Stimulated activated naive CD8-positive, alpha-beta T cell treated with anti-CD3 and anti-CD28 coated beads, Interleukin-15, amount 100 ng/mL, for 72 hours (primary cell): ENCODE results near the gene CBLL1.

Source experiments
- ATAC-seq: fragments of 150-1000 bp; cut with Tn5 transposase; 2 replicates; pipeline ENCODE4 v1.10.0; 2021; ENCODE audit warnings: mild to moderate bottlenecking, moderate library complexity
- DNase-seq, 2 donors: peaks; one replicate each; pipeline ENCODE4 v3.0.0; 2021 to 2022
- H3K27ac Mint-ChIP-seq, 2 donors: one replicate each; pipeline ENCODE4 v1.8.0; 2022; ENCODE audit warnings: mild to moderate bottlenecking in 2 of 2, mixed read lengths in 2 of 2, moderate library complexity in 2 of 2
- H3K27me3 Mint-ChIP-seq: one replicate; pipeline ENCODE4 v1.8.0; 2022; ENCODE audit warnings: mixed read lengths
- H3K4me1 Mint-ChIP-seq: one replicate; pipeline ENCODE4 v1.8.0; 2022; ENCODE audit warnings: mild to moderate bottlenecking, mixed read lengths
- H3K4me3 Mint-ChIP-seq, 2 donors: one replicate each; pipeline ENCODE4 v1.8.0; 2022; ENCODE audit warnings: mild to moderate bottlenecking in 2 of 2, mixed read lengths in 2 of 2, moderate library complexity in 1 of 2
- H3K9me3 Mint-ChIP-seq, 2 donors: one replicate each; pipeline ENCODE4 v1.8.0; 2022; ENCODE audit warnings: mixed read lengths in 2 of 2

CBLL1 gene

GRCh38 chr7:107743567-107744344 lies at the start of gene CBLL1:
Gene CBLL1, plus strand, starts transcription at chr7:107744142. Its CDS starts 22 bp downstream, at chr7:107744164.
- Mint-ChIP-seq H3K4me1 (peaks cover 39% of the 10 kb centered on the region), H3K9me3 (no peaks in the 10 kb centered on the region), H3K4me3 (peak within 1 kb of the TSS; percentile 93 to 99), H3K27me3 (no peaks in the 10 kb centered on the region), H3K27ac (peak within 1 kb of the TSS; percentile 100)
- ATAC-seq (peak; percentile 95), DNase-seq (peak; percentile 97 to 98)

GRCh38 chr7:107694386-107694785 lies 49.6 kb upstream of the CBLL1 start:
- Mint-ChIP-seq H3K27ac (no peak overlapping the region), H3K4me1 (peaks cover 5% of the 10 kb centered on the region), H3K9me3 (no peaks in the 10 kb centered on the region), H3K27me3 (peaks cover 27% of the 10 kb centered on the region), H3K4me3 (no peak overlapping the region)
- DNase-seq: no peak
- no peak for ATAC-seq

- no peak for DNase-seq
- Mint-ChIP-seq H3K4me3 (no peak overlapping the region), H3K27me3 (peaks cover 27% of the 10 kb centered on the region), H3K9me3 (no peaks in the 10 kb centered on the region), H3K27ac (no peak overlapping the region), H3K4me1 (peaks cover 5% of the 10 kb centered on the region)
- ATAC-seq: peak; percentile 58
These were observed 47.5 kb upstream of the CBLL1 start for GRCh38 chr7:107696330-107696946.

- no peak overlapping the region for H3K4me3 Mint-ChIP-seq
- H3K27ac Mint-ChIP-seq: no peak overlapping the region
- H3K4me1 Mint-ChIP-seq: peaks cover 5% of the 10 kb centered on the region
- H3K9me3 Mint-ChIP-seq: no peaks in the 10 kb centered on the region
- ATAC-seq: no peak
- H3K27me3 Mint-ChIP-seq: peaks cover 20% of the 10 kb centered on the region
- DNase-seq: no peak
These were observed 46.5 kb upstream of the CBLL1 start for GRCh38 chr7:107697321-107698049.

- H3K27ac Mint-ChIP-seq: no peak overlapping the region
- ATAC-seq (no peak), DNase-seq (no peak)
- H3K4me1 Mint-ChIP-seq: peaks cover 5% of the 10 kb centered on the region
- H3K9me3 Mint-ChIP-seq: no peaks in the 10 kb centered on the region
- no peaks in the 10 kb centered on the region for H3K27me3 Mint-ChIP-seq
- no peak overlapping the region for H3K4me3 Mint-ChIP-seq
These were observed 43.4 kb upstream of the CBLL1 start for GRCh38 chr7:107700570-107700969.

- no peaks in the 10 kb centered on the region for H3K27me3 Mint-ChIP-seq
- no peak for DNase-seq
- peaks cover 5% of the 10 kb centered on the region for H3K4me1 Mint-ChIP-seq
- H3K9me3 Mint-ChIP-seq: no peaks in the 10 kb centered on the region
- ATAC-seq: no peak
- no peak overlapping the region for H3K4me3 Mint-ChIP-seq
- H3K27ac Mint-ChIP-seq: no peak overlapping the region
These were observed 42.8 kb upstream of the CBLL1 start for GRCh38 chr7:107701191-107701590.

GRCh38 chr7:107703219-107703618 lies 40.7 kb upstream of the CBLL1 start:
- no peaks in the 10 kb centered on the region for H3K4me1 Mint-ChIP-seq
- no peaks in the 10 kb centered on the region for H3K9me3 Mint-ChIP-seq
- no peak for ATAC-seq

GRCh38 chr7:107703872-107704271 lies 40.1 kb upstream of the CBLL1 start:
- Mint-ChIP-seq H3K27me3 (no peaks in the 10 kb centered on the region), H3K4me3 (no peak overlapping the region)
- no peak for DNase-seq

More at GRCh38 chr7:107703219-107703618, 40.7 kb upstream of the CBLL1 start:
- Mint-ChIP-seq H3K27ac (peak overlapping the region in 1 of 2 donors; percentile 1), H3K4me3 (no peak overlapping the region), H3K27me3 (no peaks in the 10 kb centered on the region)
- no peak for DNase-seq

GRCh38 chr7:107708956-107709355 lies 35.0 kb upstream of the CBLL1 start:
- DNase-seq (no peak), ATAC-seq (no peak)
- Mint-ChIP-seq H3K27ac (no peak overlapping the region), H3K9me3 (no peaks in the 10 kb centered on the region), H3K4me3 (no peak overlapping the region), H3K27me3 (no peaks in the 10 kb centered on the region), H3K4me1 (no peaks in the 10 kb centered on the region)

More at GRCh38 chr7:107703872-107704271, 40.1 kb upstream of the CBLL1 start:
- no peak for ATAC-seq
- H3K27ac Mint-ChIP-seq: no peak overlapping the region
- H3K9me3 Mint-ChIP-seq: no peaks in the 10 kb centered on the region
- no peaks in the 10 kb centered on the region for H3K4me1 Mint-ChIP-seq

- no peak for DNase-seq
- no peak overlapping the region for H3K27ac Mint-ChIP-seq
- no peak for ATAC-seq
- H3K9me3 Mint-ChIP-seq: no peaks in the 10 kb centered on the region
- no peak overlapping the region for H3K4me3 Mint-ChIP-seq
- no peaks in the 10 kb centered on the region for H3K4me1 Mint-ChIP-seq
- H3K27me3 Mint-ChIP-seq: no peaks in the 10 kb centered on the region
These were observed 32.6 kb upstream of the CBLL1 start for GRCh38 chr7:107711301-107711700.

GRCh38 chr7:107712025-107712424 lies 31.9 kb upstream of the CBLL1 start:
- Mint-ChIP-seq H3K4me1 (no peaks in the 10 kb centered on the region), H3K27ac (peak overlapping the region in 1 of 2 donors; percentile 7), H3K4me3 (no peak overlapping the region), H3K27me3 (no peaks in the 10 kb centered on the region), H3K9me3 (no peaks in the 10 kb centered on the region)
- ATAC-seq (no peak), DNase-seq (no peak)

GRCh38 chr7:107712896-107713295 lies 31.0 kb upstream of the CBLL1 start:
- Mint-ChIP-seq H3K9me3 (no peaks in the 10 kb centered on the region), H3K27me3 (no peaks in the 10 kb centered on the region), H3K4me3 (no peak overlapping the region), H3K27ac (no peak overlapping the region), H3K4me1 (no peaks in the 10 kb centered on the region)
- ATAC-seq (no peak), DNase-seq (no peak)

GRCh38 chr7:107715531-107715930 lies 28.4 kb upstream of the CBLL1 start:
- Mint-ChIP-seq H3K27me3 (no peaks in the 10 kb centered on the region), H3K27ac (no peak overlapping the region), H3K9me3 (no peaks in the 10 kb centered on the region), H3K4me1 (no peaks in the 10 kb centered on the region), H3K4me3 (no peak overlapping the region)
- no peak for ATAC-seq
- DNase-seq: no peak

- Mint-ChIP-seq H3K27ac (no peak overlapping the region), H3K4me3 (no peak overlapping the region), H3K4me1 (no peaks in the 10 kb centered on the region), H3K9me3 (no peaks in the 10 kb centered on the region), H3K27me3 (no peaks in the 10 kb centered on the region)
- no peak for ATAC-seq
- no peak for DNase-seq
These were observed 25.3 kb upstream of the CBLL1 start for GRCh38 chr7:107718456-107719193.

- Mint-ChIP-seq H3K4me3 (no peak overlapping the region), H3K4me1 (no peaks in the 10 kb centered on the region), H3K9me3 (no peaks in the 10 kb centered on the region), H3K27ac (no peak overlapping the region), H3K27me3 (peaks cover 4% of the 10 kb centered on the region)
- no peak for DNase-seq
- ATAC-seq: no peak
These were observed 22.7 kb upstream of the CBLL1 start for GRCh38 chr7:107721286-107721685.
